NB4 (cell line): Measurements from ENCODE around the gene KRTAP10-4.

Source experiments
- CTCF ChIP-seq: IDR thresholded peaks from one replicate; pipeline ENCODE4 v1.5.1; 2012; ENCODE audit warnings: low read depth, low read length
- POLR2A ChIP-seq: IDR thresholded peaks from 2 replicates; pipeline ENCODE4 v1.6.1; 2011; ENCODE audit warnings: mild to moderate bottlenecking; ENCODE audit not compliant: insufficient read length; ENCODE audit errors: extremely low read depth
- TF ChIP-seq, protein P1 (sequence below): IDR thresholded peaks from 2 replicates; pipeline ENCODE4 v1.6.1; 2011; ENCODE audit warnings: low read depth, low read length

- no peak for TF ChIP-seq CTCF
- TF ChIP-seq POLR2A, result no peak
- TF ChIP-seq, protein P1, sequence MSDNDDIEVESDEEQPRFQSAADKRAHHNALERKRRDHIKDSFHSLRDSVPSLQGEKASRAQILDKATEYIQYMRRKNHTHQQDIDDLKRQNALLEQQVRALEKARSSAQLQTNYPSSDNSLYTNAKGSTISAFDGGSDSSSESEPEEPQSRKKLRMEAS, result no peak
These were observed 6.3 kb downstream of the KRTAP10-4 start for GRCh38 chr21:44579833-44580144.
